Neural progenitor cell (in vitro differentiated cells): ENCODE data around the gene NDUFS3.
"Not testable (repeated sequence)": the region's sequence is repeated elsewhere in the genome, so short reads cannot be mapped to it uniquely, and the experiment has no call there.

Experiments
- EZH2 ChIP-seq: fragments of 200-600 bp; sonication (generic); IDR thresholded peaks from 2 replicates; pipeline ENCODE4 v1.6.1; 2017; ENCODE audit warnings: antibody characterized with exemption, mild to moderate bottlenecking, moderate library complexity
- EZH2phosphoT487 ChIP-seq: fragments of 200-600 bp; sonication (generic); IDR thresholded peaks from 2 replicates; pipeline ENCODE4 v1.6.1; 2017; ENCODE audit warnings: antibody characterized with exemption
- TF ChIP-seq, protein P1 (sequence below): fragments of 200-600 bp; sonication (generic); IDR thresholded peaks from 2 replicates; pipeline ENCODE4 v1.5.1; 2017; ENCODE audit warnings: antibody characterized with exemption, mild to moderate bottlenecking

DNA sequence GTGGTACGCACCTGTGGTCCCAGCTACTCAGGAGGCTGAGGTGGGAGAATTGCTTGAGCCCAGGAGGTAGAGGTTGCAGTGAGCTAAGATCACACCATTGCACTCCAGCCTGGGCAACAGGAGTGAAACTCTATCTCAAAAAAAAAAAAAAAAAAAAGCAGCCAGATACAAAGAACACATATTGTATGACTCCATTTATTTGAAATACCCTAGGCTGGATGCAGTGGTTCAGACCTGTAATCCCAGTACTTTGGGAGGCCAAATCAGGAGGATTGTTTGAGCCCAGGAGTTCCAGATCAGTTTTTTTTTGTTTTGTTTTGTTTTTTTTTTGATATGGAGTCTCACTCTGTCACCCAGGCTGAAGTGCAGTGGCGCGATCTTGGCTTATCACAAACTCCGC lies 16.5 kb upstream of the NDUFS3 start:
- not testable (repeated sequence) for TF ChIP-seq EZH2phosphoT487, EZH2
- TF ChIP-seq, protein P1, sequence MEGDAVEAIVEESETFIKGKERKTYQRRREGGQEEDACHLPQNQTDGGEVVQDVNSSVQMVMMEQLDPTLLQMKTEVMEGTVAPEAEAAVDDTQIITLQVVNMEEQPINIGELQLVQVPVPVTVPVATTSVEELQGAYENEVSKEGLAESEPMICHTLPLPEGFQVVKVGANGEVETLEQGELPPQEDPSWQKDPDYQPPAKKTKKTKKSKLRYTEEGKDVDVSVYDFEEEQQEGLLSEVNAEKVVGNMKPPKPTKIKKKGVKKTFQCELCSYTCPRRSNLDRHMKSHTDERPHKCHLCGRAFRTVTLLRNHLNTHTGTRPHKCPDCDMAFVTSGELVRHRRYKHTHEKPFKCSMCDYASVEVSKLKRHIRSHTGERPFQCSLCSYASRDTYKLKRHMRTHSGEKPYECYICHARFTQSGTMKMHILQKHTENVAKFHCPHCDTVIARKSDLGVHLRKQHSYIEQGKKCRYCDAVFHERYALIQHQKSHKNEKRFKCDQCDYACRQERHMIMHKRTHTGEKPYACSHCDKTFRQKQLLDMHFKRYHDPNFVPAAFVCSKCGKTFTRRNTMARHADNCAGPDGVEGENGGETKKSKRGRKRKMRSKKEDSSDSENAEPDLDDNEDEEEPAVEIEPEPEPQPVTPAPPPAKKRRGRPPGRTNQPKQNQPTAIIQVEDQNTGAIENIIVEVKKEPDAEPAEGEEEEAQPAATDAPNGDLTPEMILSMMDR: not testable (repeated sequence)
